WI38 (cell line): Measurements from ENCODE around the gene KBTBD7.
"Not testable (repeated sequence)": the region's sequence is repeated elsewhere in the genome, so short reads cannot be mapped to it uniquely, and the experiment has no call there.

Experiments
- H3K4me3 ChIP-seq: 2 replicates; pipeline ENCODE4 v1.5.1; 2011; ENCODE audit warnings: low read depth, mild to moderate bottlenecking, control low read depth, low read length
- TF ChIP-seq, protein P1 (sequence below): IDR thresholded peaks from 2 replicates; pipeline ENCODE4 v1.5.1; 2012; ENCODE audit warnings: low read depth, mild to moderate bottlenecking, control low read depth, low read length

Gene KBTBD7

DNA sequence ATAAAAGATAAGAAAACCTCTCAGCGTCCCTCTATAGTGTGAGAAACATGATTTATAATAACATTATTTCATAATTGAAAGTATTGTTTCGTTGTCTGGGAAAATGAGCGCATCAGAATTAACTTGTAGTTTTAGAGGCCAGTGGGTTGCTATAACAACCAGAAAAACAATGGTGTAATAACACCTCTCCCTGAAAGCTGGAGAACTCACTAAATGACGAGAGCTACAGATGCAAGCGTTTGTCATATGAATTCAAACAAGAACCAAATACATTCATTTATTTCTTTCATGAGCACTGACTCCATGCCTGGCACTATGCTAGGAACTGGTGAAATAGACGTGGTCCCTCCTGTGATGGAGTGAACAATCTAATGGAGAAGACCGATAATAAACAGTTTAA is 16.3 kb downstream of the KBTBD7 start:
- TF ChIP-seq, protein P1, sequence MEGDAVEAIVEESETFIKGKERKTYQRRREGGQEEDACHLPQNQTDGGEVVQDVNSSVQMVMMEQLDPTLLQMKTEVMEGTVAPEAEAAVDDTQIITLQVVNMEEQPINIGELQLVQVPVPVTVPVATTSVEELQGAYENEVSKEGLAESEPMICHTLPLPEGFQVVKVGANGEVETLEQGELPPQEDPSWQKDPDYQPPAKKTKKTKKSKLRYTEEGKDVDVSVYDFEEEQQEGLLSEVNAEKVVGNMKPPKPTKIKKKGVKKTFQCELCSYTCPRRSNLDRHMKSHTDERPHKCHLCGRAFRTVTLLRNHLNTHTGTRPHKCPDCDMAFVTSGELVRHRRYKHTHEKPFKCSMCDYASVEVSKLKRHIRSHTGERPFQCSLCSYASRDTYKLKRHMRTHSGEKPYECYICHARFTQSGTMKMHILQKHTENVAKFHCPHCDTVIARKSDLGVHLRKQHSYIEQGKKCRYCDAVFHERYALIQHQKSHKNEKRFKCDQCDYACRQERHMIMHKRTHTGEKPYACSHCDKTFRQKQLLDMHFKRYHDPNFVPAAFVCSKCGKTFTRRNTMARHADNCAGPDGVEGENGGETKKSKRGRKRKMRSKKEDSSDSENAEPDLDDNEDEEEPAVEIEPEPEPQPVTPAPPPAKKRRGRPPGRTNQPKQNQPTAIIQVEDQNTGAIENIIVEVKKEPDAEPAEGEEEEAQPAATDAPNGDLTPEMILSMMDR, result no peak
- no peak overlapping the region for H3K4me3 ChIP-seq

DNA sequence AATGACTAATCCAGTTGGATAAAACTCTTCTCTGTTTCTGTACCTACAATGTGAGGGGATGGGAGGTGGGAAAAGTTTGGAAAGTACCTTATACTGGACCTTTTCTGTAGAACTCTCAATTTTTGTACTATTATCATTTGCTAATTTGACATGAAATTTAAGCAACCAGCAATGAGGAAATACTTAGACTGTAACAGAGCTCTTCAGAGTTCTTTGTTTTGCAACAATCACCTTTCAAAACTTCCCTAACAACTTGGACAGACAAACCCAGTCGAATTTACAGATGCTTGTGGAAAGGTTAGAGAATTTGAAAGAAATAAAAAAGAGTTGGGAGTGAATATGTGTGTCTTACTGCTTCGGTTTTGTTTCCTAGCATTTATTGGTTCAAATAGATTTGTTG is 16.8 kb downstream of the KBTBD7 start:
- H3K4me3 ChIP-seq, result no peak overlapping the region
- TF ChIP-seq, protein P1, result no peak

DNA sequence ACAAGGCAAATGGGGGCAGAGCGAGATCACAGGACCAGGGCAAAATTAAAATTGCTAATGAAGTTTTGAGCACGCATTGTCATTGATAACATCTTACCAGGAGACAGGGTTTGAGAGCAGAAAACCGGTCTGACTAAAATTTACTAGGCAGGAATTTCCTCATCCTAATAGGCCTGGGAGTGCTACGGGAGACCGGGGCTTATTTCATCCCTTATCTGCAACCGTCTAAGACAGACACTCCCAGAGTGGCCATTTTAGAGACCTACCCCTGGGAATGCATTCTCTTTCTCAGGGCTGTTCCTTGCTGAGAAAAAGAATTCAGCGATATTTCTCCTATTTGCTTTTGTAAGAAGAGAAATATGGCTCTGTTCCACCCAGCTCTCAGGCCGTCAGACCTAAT is 18.8 kb downstream of the KBTBD7 start:
- not testable (repeated sequence) for H3K4me3 ChIP-seq

DNA sequence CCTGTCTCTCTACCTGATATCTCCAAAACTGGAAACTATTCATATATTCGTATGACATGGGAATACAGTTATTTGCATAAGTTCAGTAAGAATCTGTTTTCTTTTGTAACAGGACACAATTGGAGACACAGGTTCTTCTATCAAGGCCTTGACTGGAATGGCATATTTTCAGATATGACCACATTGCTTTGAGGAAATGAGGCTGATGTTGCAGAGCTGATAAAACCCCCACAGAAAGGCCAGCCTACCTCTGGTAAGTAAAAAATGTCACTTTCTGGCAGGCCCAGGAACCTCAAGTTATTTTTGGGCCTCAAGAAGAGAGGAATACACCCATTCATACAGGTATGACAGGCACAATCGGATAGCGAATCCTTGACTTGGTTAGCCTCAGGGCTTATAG is 32.2 kb downstream of the KBTBD7 start:
- no peak overlapping the region for H3K4me3 ChIP-seq
- TF ChIP-seq, protein P1, result no peak

DNA sequence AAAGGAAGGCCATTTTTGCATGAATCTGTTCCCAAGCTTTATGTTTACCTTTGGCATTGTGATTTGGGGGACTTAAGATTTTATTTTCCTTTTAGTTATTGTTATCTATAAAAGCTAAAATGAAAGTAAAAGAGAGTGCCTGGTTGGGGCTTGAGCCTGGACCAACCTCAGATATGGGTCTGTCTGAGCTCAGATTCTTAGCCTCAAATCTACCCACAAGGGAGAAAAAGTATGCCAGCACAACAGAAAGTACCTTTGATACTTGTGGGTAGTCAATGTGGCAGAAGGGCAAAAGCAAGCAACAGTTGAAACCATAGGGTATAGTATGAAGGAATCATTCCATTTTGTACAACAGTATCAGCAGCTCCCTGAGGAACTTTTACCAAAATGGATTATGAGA is 35.2 kb downstream of the KBTBD7 start:
- H3K4me3 ChIP-seq, result no peak overlapping the region

DNA sequence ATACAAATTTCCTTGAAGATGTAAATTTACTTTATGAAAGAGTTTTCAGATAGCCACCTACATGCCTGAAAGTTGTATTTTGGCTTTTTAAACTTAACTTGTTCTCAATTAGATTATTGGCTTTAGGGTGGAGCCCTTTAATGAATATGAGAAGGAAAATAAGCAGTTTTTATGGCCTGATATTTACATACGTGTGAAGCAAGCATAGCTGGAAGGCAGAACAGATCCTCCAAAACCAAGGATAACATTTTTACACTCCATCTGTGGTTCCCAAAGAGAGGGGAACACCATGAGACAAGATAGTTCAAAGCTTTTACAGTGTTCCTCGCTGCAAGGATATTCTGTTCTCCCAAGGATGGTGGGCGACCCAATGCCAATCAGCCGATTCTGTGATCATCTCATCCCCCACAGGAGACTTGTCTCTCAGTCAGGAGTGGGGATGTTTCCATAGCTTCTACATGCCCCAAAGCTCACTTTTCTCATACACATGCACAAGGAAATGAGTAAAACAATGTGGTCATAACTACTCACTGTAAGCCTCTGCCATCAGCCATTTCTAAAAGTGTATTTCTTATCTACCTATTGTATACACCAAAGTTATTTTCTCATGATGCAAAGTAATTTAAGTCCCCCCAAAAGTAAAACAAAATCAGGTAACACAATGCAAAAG is 37.2 kb downstream of the KBTBD7 start:
- no peak overlapping the region for H3K4me3 ChIP-seq
- TF ChIP-seq, protein P1, result no peak

More for the DNA sequence above, 35.2 kb downstream of the KBTBD7 start:
- TF ChIP-seq, protein P1, result no peak

DNA sequence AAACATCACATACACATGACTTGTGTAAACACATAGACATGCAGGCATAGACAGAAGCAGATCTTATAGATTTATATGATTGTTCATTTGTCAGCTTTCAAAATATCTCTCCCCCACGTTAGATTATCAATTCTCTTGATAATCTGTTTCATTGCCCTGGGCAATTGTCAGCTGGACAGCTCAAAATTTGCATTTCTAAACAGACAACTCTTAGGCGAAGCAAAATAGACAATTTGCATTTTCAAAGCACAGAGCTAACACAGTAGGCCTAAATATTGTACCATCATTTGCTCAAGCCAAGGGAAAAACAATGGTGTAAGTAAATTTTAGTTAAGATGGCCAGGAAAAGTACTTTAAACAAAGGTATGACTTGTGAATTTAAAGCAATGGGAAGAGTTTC is 37.7 kb downstream of the KBTBD7 start:
- H3K4me3 ChIP-seq, result no peak overlapping the region
- TF ChIP-seq, protein P1, result no peak

DNA sequence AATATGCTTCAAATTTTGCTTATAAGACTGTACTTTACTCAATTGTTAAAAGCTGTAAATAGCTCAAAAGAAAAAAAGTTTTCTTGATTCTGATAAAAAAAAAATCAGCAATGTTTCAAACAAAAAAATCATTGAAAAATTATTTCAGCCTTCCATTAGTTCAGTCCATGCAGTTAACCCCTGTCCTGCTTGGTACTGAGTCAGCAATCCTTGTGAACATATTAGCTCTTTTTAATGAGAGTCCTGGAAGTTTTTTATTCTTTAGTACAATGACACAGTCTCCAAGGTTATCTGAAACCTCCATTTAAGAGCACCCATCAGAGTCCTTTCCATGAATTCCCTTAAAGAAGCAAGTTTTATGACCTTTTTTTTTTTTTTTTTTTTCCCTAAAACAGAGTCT is 40.3 kb downstream of the KBTBD7 start:
- TF ChIP-seq, protein P1, result no peak
- no peak overlapping the region for H3K4me3 ChIP-seq
